SU-DHL-6 (cell line): ENCODE measurements around the gene PC.

ENCODE experiments used
- EZH2phosphoT487 ChIP-seq: fragments of 200-600 bp; sonication (generic), shearing (Covaris generic); conservative IDR thresholded peaks from 2 replicates; pipeline ENCODE4 v1.6.1; 2018; ENCODE audit warnings: mild to moderate bottlenecking, antibody characterized with exemption, low read length, moderate library complexity, mixed read lengths
- TF ChIP-seq, protein P1 (sequence below): fragments of 200-600 bp; sonication (generic); IDR thresholded peaks from one replicate; pipeline ENCODE4 v1.5.1; 2017; ENCODE audit warnings: antibody characterized with exemption, mild to moderate bottlenecking, low read length, moderate library complexity; ENCODE audit not compliant: insufficient read depth, poor library complexity, severe bottlenecking

DNA sequence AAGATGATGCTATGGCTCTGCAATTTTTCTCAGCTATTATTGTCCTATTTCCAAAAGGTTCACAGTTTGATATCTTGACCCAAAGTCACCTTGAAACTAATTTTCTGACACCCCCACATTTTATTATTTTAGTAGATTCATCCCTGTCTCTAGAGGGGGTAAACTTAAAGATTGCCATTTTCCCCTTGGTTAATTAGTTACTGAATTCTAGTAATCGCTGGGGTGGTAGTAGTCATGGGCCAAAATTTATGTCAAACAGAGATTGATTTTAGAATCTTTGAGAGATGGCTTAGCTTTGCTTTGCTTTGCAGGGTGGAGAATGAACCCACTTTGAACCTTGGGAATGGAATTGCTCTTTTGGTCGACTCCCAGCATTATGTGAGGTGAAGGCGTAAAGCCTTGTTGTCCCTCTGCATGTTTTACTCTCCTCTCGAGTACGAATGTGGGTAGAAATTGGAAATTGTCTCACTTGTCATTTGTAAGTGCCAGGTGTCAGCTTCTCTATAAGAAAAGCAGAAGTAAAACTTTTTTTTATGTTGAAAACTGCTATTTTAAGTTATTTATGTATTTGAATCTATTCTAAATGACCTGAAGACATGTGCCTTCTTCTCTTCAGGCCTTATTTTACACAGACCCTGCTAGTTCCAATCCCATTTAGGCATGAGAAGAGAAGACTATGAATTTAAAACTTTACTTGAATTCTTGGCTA is 157.3 kb downstream of the PC start:
- TF ChIP-seq EZH2phosphoT487 = no peak
- TF ChIP-seq, protein P1, sequence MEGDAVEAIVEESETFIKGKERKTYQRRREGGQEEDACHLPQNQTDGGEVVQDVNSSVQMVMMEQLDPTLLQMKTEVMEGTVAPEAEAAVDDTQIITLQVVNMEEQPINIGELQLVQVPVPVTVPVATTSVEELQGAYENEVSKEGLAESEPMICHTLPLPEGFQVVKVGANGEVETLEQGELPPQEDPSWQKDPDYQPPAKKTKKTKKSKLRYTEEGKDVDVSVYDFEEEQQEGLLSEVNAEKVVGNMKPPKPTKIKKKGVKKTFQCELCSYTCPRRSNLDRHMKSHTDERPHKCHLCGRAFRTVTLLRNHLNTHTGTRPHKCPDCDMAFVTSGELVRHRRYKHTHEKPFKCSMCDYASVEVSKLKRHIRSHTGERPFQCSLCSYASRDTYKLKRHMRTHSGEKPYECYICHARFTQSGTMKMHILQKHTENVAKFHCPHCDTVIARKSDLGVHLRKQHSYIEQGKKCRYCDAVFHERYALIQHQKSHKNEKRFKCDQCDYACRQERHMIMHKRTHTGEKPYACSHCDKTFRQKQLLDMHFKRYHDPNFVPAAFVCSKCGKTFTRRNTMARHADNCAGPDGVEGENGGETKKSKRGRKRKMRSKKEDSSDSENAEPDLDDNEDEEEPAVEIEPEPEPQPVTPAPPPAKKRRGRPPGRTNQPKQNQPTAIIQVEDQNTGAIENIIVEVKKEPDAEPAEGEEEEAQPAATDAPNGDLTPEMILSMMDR = no peak
